GM19467 (cell line): ENCODE data around the gene DAAM1.
A peak's percentile ranks its signal among the peaks of the same experiment; 100 is the strongest.

Source experiments
- ATAC-seq: cut with Tn5 transposase; IDR thresholded peaks from one replicate; pipeline ENCODE4 v1.9.1; 2021; ENCODE audit warnings: mild to moderate bottlenecking, moderate library complexity; ENCODE audit not compliant: unreplicated experiment

DAAM1 gene

DNA sequence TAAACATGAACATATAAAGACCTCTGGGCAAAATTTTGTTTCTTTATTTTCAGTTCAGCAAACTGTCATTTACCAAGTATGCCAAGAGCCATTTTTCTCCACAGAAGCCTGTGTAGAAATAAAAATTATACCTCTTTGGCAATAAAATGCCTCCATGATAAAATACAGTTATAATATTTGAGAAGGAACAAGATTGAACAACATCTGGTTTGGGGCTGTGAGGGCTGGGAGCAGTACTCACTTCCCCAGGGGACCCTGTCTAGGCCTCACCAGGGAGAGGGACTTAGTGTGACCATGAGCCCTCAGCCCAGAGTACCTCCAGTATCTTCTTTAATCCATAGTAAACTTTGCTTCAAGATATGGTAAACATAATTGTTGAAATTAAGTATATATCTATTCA, 65.1 kb downstream of the DAAM1 start:
- no peak for ATAC-seq

DNA sequence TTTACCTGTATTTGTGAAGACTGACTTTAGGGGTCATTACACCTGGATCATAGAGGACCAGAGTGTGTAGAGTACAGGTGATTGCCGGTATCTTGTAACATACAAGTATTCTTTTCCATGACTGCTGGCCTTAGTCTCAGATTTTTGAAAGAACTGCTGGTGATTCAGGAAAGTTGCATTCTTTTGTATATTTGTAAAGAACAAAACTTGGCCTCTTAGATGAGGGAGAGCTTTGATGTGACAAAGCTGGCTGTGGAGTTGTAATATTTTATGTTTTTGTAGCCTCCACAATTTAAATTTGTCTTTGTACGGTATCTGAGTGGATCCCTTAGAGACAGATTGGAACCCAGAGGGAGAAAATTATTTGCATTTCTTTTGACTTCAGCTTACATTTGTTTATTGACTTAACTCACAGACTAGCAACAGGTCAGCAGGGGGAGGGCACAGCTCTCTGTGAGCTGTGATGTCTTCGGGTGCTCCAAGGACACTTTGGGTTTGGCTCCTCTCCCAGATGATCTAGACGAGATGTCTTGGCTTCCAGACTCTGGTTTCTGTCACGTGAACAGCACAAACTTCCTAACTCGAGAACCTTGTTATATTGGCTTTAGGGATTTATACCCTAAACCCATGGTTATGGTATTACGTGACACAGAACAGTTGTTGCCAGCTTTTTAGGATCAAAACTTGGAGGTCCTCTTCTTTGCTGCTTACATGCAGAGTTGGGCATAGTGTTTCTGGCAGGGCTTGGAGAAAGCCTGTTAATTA, 65.9 kb downstream of the DAAM1 start:
- no peak for ATAC-seq

DNA sequence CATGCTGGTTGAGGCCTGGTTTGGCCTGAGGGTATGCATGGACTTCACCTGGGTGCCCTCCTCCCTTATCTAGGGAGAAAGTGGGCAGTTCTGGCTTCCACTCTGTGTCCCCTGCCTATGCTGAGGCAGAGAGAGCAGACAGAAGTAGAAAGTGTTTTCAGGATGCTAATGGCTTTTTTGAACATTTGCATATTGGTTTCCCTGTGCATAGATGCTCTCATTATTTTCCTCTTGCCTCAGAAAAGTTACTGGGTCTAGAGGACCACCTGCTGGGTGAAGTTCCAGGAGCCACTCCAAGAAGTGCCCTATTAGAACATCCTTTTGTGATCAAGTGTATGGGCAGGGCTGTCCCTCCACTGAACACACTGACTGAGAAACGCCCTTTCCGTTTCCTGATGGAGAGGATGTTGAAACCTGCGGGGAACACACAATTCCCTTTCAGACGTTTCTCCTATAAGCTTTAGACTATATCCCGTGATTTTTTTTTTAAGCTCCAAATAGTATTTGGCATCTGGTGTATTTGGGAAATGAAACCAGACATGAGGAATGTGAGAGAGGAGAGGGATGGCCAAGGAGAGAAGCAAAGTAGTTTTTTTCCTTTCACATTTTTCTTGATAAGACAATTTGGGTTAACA, 66.6 kb downstream of the DAAM1 start:
- ATAC-seq = no peak

DNA sequence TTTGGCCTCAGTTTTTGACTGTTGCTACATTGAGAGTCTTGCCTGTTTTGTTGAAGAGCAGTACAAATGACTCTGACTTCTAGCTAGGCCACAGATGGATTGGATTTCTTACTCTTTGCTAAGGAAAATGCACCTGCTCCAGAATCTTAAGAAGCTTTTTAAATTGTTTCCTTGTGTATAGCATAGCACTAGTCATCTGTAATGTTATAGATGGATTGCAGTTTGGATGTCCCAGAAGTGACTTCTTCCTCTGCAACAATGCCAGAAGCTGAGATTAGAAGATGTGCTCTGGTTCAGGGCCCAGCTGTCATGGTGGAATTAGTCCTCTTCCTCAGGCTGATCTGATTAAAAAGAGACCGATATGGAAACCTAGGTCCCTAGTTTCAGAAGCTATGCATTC, 67.9 kb downstream of the DAAM1 start:
- ATAC-seq = no peak

DNA sequence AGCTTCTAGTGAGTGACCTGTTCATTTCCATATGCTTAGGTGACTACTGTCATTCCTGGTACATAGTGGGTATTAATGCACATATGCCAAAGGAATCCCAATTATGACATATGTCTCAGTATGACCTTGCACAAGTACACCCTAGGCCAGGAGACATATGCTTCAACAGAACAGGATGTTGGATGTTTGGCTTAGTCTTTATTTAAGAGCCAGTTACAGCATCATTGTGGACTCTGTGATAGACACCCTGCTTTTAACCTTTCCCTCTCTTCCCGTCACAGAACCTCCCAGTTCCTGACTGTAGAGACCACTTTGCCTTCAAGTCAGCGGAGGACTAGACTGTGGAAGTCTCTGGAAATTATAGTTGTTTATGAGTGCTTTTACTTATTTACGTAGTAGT, 72.9 kb downstream of the DAAM1 start:
- no peak for ATAC-seq

DNA sequence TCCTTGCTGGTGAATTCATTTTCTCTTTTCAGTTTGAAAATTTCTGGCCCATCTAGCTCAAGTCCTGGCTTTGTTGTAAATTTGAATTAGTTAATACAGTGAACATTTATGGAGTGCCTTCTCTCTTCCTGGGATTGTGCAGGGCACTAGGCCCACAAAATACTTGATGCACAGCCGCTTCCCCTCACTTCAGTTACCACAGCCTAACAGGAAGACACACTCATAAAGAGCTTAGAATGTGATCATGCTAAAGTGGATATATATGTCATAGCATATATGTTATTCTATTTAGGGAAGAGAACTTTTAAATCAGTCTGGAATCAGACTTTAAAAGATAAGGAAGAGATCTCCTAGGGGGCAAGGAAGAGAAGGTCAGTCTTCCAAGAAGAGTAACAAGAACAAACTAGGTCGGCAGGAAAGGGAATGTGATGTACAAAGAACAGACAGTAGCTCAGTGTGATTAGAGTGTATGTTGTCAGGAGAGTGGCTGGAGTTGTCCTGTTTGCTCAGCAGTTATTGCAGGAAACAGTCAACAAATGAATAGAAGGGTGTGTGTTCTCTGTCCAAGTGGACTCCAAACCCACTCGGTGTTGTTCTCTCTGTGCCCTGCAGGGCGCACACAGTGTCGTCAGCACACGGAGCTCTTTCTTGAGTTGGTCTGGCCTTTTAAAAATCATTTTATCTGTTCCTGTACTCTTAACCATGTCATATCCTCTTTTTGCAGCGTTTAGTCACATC, 74.4 kb downstream of the DAAM1 start:
- no peak for ATAC-seq

DNA sequence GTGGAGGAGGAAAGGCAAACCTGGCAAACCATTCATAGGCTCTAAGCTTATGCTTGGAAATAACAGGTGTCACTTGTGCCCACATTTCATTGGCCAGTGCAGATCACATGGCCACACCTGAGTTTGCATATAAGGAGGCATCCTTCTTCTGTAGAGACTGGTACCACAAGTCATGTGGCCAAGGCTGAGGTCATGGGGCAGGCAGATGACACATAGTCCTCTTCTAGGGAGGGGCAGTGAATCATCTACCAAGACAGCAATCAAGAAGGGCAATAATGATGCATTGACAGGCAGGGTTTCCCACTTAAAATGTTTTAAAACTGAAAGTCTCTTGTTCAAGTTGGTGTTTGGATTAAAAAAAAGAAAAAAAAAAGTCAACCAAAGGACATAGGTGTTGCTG, 77.3 kb downstream of the DAAM1 start:
- ATAC-seq = no peak

DNA sequence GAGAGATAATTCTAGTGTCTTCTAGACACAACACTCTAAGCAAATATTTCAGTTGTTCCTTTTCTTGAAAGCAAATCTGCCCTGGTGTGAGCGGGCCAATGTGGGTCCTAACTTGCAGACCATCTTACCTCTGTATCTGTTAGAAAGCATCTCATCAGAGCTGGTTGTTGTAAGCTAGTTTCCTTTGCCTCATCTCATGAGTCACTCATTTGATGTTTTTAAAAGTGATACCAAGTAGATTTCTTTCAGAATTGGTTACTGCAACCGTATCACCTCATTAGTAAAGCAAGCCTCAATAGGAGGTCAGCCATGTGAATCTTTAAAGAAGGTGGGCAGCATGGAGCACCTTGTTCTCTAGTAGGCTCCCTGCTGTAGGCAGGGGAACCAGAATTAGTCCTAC, 78.6 kb downstream of the DAAM1 start:
- ATAC-seq = no peak

DNA sequence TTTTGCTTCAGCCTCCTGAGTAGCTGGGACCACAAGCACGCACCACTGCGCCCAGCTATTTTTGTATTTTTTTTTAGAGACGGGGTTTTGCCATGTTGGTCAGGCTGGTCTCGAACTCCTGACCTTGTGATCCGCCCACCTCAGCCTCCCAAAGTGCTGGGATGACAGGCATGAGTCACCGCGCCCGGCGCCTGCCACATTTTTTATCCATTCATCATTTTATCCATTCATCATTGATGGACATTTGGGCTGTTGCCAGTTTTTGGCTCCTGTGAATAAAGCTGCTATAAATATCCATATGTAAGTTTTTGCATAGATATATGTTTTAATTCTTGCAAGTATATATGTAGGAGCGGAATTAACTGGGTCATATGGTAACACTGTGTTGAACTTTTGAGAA, 79.5 kb downstream of the DAAM1 start:
- ATAC-seq = no peak

DNA sequence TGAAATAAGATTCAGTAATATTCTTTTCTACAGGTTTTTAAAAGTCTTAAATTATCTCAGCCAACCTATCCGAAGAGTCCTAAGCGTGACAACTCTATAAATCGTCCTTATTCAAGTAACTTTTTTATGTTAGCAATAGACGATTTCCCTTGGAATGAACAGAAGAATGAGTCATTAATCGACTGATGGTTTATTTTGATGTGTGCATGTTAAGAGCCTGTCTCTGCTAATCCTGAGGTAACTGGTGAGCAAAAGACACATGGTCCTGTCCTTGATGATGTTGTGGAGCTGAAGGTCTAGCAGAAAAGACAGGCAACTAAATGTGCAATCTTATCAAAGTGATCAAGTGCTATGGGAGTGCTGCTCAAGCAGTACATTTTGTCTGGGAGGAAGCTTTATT, 80.4 kb downstream of the DAAM1 start:
- no peak for ATAC-seq

DNA sequence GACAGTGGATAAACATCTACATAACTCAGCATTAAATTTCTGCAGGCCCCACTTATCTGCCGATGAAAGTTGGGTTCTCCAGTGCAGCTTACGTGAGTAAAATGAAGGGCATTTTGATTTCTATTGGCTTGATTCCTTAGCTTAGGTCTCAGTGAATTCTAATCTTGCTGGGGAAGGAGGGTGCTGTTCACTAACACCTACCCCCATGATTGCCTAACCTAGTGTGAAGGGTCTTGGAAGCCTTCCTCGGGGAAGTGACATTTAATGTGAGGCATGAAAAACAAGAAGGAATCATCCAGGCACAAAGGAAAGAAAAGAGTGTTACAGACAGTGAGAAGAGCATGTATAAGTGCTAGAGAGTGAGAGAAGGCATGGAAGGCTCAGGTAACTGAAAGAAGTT, 81.0 kb downstream of the DAAM1 start:
- ATAC-seq = no peak

DNA sequence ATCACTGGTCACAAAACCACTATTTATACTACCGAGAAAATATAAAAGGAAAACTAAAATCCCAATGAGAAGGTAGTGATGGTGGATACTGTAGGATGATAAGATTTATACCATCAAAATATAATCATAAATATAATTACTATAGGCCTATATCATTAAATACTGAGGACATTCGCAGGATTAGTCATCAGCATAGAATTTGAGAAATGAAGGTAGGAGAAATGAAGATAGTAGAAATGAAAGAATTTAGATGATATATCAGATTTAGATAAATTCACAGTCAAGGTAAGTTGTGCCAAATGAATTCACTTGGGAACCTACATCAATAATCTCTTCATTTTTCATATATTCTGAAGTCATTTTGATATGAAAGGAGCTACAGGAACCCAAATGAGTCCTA, 82.8 kb downstream of the DAAM1 start:
- ATAC-seq = no peak

DNA sequence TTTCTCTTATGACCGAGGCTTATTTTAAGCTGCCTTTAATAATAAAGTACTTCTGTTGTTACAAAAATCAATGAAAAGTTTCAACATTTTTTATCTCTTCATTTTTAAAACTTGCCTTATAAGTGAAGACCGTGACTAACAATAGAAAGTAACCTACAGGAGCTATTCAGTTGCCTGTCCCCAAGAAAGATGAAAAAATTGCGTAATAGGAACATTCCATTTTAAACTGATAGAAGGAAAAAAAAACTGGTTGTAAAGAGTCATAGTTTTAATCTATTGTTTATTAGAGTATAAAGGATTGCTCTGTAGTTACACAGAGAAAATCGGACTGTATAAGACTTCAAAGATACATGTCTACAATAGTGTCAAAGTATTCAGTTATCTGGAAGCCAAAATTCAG, 83.3 kb downstream of the DAAM1 start:
- ATAC-seq = no peak

DNA sequence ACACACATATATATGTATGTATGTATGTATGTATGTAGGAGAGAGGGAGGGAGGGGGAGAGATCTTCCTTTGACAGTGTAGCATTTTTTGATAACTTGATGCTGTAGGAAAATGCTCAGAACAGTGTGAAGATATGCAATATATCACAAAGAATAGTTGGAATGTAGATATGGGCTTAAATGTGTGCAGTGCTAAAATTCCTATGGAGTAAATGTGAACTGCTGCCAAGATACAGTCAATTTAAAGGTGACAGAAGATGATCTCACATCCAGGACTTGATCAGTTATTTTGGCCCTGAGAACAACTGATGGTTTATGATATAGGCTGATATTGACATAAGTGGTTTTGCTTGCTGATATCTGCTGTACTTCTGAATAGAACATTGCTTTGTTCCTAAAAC, 84.2 kb downstream of the DAAM1 start:
- ATAC-seq = no peak

DNA sequence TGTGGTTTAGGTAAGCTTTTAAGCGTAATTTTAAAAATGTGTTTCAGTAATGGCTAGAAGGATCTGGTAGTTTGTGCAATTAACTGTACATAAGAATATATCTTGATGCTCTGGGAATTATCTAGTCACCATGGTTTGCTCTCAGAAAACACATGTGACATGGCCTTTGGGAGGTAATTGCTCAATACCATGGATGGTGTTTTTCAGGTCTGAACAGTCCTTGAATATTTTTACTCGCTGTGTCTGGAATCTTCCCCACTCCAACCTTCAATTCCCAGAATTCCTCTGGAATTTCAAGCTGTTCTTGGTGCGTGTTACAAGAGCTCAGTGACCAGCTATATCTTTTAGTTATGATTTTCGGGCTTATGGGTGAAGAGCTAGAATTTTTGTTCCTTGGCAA, 85.3 kb downstream of the DAAM1 start:
- no peak for ATAC-seq

DNA sequence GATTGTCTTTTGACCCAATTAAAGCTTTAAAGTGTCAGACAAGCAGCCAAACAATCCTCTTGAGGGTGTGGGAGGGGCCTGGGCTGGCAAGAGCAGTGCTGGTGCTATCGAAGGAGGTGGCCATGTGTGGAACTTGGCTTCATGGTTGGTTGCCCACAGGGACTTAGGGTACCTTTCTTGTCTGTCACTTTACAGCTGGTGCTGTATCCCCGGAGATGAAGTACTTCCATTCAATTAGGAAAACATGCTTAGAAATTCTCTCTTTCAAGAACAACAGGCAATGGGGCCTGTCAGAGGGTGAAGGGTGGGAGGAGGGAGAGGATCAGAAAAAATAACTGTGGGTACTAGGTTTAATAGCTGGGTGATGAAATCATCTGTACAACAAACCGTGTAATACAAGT, 86.5 kb downstream of the DAAM1 start:
- peak; percentile 51 for ATAC-seq

DNA sequence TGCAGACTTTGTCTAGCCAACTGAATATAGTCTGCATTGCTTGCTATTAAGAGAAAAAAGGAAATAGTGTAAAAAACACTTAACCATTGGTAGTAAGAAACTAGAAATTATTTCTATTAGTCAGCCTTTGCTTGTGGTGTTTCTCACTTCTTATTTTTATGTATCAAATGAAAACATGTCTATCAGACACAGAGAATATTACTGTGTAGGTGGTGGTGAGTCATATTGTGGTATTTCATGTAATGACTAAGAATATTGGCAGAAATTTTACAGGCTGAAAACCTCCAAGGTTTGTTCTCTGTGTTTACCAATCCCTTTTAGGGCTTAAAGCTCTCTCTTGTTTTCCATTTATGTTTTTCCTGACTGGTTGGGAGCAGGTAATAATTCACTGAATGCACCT, 87.2 kb downstream of the DAAM1 start:
- peak; percentile 79 for ATAC-seq

DNA sequence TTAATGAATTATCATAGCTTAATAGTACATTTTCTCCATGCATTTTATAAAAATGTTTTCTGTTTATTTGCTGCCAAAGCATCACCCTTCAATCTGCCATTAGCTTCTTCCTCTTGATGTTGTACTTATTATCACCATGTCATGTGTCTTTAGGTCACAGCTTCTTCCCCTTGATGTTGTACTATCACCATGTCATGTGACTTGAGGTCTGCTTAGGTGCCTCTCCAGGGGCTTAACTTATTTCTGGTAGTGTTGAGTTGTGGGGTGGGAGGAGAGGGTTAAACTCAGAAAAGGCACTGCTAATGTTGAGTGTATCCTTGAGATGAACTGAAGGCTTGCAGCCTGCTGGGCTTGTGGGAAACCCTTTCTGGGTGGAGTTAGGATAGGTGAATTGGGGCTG, 87.8 kb downstream of the DAAM1 start:
- no peak for ATAC-seq

DNA sequence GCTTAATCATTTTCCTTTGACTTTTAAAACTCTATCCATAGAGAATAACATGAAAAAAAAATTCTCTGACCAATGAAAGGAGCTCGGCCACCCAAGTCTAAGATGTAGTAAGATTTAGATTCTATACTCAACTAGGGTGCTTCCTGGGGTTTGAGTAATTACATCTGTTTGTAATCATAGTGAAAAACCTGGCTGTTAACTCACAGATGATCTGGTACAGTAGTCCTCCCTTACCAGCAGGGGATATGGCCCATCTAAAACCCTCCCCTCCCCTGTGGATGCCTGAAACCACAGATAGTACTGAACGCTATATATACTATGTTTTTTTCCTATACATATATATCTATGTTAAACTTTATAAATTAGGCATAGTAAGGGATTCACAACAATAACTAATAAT, 89.2 kb downstream of the DAAM1 start:
- ATAC-seq = no peak

DNA sequence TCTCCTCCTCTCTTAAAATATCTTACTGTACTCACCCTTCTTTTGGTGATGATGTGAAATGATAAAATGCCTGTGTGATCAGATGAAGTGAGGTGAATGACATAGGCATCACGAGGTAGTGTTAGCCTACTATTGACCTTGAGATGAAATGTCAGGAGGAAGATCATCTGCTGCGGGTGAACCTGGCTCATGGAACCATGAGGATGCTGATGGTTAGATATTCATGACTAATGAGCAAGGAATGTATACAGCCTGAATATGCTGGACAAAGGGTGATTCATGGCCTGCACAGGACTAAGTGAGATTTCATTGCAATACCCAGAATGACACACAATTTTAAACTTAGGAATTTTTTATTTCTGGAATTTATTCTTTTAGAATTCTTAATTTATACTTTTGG, 89.6 kb downstream of the DAAM1 start:
- ATAC-seq = no peak

DNA sequence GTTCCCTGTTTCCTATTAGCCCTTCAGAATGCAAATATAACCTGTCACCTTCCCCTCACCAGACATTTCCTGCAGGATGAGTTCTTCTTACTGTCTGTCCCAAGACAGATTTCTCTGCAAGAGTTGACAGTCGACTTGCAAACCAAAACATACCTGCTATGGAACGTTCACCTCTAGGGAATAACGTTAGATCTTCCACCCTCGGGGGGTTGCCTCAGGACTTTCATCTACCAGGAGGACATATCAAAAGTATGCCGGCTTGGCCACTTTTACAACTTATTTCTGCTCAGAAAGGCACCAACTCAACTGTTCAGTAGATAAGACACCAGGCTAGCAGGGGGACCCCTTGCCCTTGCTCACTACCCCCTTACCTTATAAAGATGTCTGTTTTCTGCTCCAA, 92.5 kb downstream of the DAAM1 start:
- no peak for ATAC-seq
